HepG2 (cell line): ENCODE data around the gene ZNHIT1. TPM values are rescaled to one million over a fixed set of nuclear protein-coding genes. Genes with fewer than 3 reads are reported as not detected.

Experiments used
- CREM ChIP-seq, 2 experiments: sonication (generic) in 1 of 2; formaldehyde crosslinking in 1 of 2; IDR thresholded peaks; 2 replicates each; pipeline versions ENCODE4 v1.4.0 to v1.6.1; 2016 to 2020; ENCODE audit warnings: antibody characterized with exemption in 1 of 2, mild to moderate bottlenecking in 1 of 2, missing genetic modification reagents in 1 of 2
- HNF4G ChIP-seq, 2 experiments: sonication (generic) in 1 of 2; formaldehyde crosslinking in 1 of 2; IDR thresholded peaks; 2 replicates each; pipeline versions ENCODE4 v1.4.0 to v1.6.1; 2011 to 2020; ENCODE audit warnings: borderline replicate concordance in 2 of 2, low read depth in 2 of 2, mild to moderate bottlenecking in 2 of 2, low read length in 1 of 2, missing genetic modification reagents in 1 of 2, moderate library complexity in 1 of 2
- PAXIP1 ChIP-seq: sonication (generic); formaldehyde crosslinking; conservative IDR thresholded peaks from 2 replicates; pipeline ENCODE4 v1.4.0; 2020; ENCODE audit warnings: mild to moderate bottlenecking, missing genetic modification reagents, moderate library complexity
- SMAD3 ChIP-seq: sonication (generic); formaldehyde crosslinking; IDR thresholded peaks from 2 replicates; pipeline ENCODE4 v1.4.0; 2020; ENCODE audit warnings: missing genetic modification reagents
- SNAPC4 ChIP-seq: sonication (generic); formaldehyde crosslinking; IDR thresholded peaks from 2 replicates; pipeline ENCODE4 v1.4.0; 2020; ENCODE audit warnings: mild to moderate bottlenecking, missing genetic modification reagents
- ZGPAT ChIP-seq: IDR thresholded peaks from 2 replicates; pipeline ENCODE4 v1.6.1; 2016; ENCODE audit warnings: mild to moderate bottlenecking
- ZNF383 ChIP-seq: sonication (generic); formaldehyde crosslinking; IDR thresholded peaks from 2 replicates; pipeline ENCODE4 v1.4.0; 2020; ENCODE audit warnings: missing genetic modification reagents, mild to moderate bottlenecking, borderline replicate concordance
- ZNF550 ChIP-seq: sonication (generic); formaldehyde crosslinking; IDR thresholded peaks from 2 replicates; pipeline ENCODE4 v1.4.0; 2020; ENCODE audit warnings: mild to moderate bottlenecking, missing genetic modification reagents, borderline replicate concordance
- ZNF652 ChIP-seq: IDR thresholded peaks from 2 replicates; pipeline ENCODE4 v1.6.1; 2016; ENCODE audit warnings: low read depth, borderline replicate concordance
- ZNF660 ChIP-seq: sonication (generic); formaldehyde crosslinking; IDR thresholded peaks from 2 replicates; pipeline ENCODE4 v1.5.1; 2020; ENCODE audit warnings: mild to moderate bottlenecking, low read depth, missing genetic modification reagents, borderline replicate concordance
- polyA plus RNA-seq, 8 experiments: library from polyadenylated mRNA; depleted of rRNA in 3 of 8; stranded (reverse) in 7 of 8; unstranded in 1 of 8; fragments of >200 nt; fragmentation: Illumina TruSeq in 4 of 8; extraction: Trizol in 4 of 8; gene quantifications; 2 replicates each; pipeline versions ENCODE4 v1.2.1 to v1.2.3, GENCODE V29; 2011 to 2016; ENCODE audit warnings: low read depth in 4 of 8, missing spikeins in 1 of 8, mixed read lengths in 1 of 8; ENCODE audit not compliant: insufficient read depth in 1 of 8
- total RNA-seq, 5 experiments: library from RNA; depleted of rRNA; stranded (reverse); fragments of >200 nt; fragmentation: Illumina TruSeq; extraction: Trizol; gene quantifications; 2 replicates each; pipeline ENCODE4 v1.2.3, GENCODE V29; 2016; ENCODE audit warnings: low read depth in 1 of 5
- TF ChIP-seq, protein P1 (sequence below): IDR thresholded peaks from 2 replicates; pipeline ENCODE4 v1.6.1; 2016
- TF ChIP-seq, protein P2 (sequence below): sonication (generic); formaldehyde crosslinking; IDR thresholded peaks from 2 replicates; pipeline ENCODE4 v1.4.0; 2020; ENCODE audit warnings: missing genetic modification reagents, mild to moderate bottlenecking, borderline replicate concordance

The ZNHIT1 gene
- total and polyA plus RNA-seq, 2 of the 13 experiments (the other 11 are each of a cell fraction or from before 2014, with no cell fraction given) = 32.5 to 64.5 TPM

GRCh38 chr7:101220295-101220694, 2.3 kb downstream of the ZNHIT1 start (continued):
- TF ChIP-seq SNAPC4 (no peak), ZNF383 (CRISPR knock-in tag) (no peak), PAXIP1 (CRISPR knock-in tag) (peak; percentile 49; the same call in 1 of the 2 replicates), SMAD3 (CRISPR knock-in tag) (0 out of 2 replicates have a peak, but pooled peaks have one; percentile 16), CREM (IDR thresholded peaks at IDR 0.05) (peak; percentile 37; the same call in 1 of the 2 replicates), CREM (CRISPR knock-in tag; IDR thresholded peaks at IDR 0.05) (no peak), ZGPAT (0 out of 2 replicates have a peak, but pooled peaks have one; percentile 39), ZNF652 (CRISPR knock-in tag) (peak; percentile 95), ZNF660 (no peak), HNF4G (IDR thresholded peaks at IDR 0.05; ENCODE audit: borderline replicate concordance, low read depth, low read length) (peak; percentile 73; the same call in 1 of the 2 replicates), HNF4G (CRISPR knock-in tag; IDR thresholded peaks at IDR 0.05; ENCODE audit: borderline replicate concordance, low read depth) (peak; percentile 53; the same call in 1 of the 2 replicates), ZNF550 (CRISPR knock-in tag) (no peak)
- TF ChIP-seq, protein P1, sequence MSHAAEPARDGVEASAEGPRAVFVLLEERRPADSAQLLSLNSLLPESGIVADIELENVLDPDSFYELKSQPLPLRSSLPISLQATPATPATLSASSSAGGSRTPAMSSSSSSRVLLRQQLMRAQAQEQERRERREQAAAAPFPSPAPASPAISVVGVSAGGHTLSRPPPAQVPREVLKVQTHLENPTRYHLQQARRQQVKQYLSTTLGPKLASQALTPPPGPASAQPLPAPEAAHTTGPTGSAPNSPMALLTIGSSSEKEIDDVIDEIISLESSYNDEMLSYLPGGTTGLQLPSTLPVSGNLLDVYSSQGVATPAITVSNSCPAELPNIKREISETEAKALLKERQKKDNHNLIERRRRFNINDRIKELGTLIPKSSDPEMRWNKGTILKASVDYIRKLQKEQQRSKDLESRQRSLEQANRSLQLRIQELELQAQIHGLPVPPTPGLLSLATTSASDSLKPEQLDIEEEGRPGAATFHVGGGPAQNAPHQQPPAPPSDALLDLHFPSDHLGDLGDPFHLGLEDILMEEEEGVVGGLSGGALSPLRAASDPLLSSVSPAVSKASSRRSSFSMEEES (CRISPR knock-in tag) = peak; percentile 29; the same call in 1 of the 2 replicates
- TF ChIP-seq, protein P2, sequence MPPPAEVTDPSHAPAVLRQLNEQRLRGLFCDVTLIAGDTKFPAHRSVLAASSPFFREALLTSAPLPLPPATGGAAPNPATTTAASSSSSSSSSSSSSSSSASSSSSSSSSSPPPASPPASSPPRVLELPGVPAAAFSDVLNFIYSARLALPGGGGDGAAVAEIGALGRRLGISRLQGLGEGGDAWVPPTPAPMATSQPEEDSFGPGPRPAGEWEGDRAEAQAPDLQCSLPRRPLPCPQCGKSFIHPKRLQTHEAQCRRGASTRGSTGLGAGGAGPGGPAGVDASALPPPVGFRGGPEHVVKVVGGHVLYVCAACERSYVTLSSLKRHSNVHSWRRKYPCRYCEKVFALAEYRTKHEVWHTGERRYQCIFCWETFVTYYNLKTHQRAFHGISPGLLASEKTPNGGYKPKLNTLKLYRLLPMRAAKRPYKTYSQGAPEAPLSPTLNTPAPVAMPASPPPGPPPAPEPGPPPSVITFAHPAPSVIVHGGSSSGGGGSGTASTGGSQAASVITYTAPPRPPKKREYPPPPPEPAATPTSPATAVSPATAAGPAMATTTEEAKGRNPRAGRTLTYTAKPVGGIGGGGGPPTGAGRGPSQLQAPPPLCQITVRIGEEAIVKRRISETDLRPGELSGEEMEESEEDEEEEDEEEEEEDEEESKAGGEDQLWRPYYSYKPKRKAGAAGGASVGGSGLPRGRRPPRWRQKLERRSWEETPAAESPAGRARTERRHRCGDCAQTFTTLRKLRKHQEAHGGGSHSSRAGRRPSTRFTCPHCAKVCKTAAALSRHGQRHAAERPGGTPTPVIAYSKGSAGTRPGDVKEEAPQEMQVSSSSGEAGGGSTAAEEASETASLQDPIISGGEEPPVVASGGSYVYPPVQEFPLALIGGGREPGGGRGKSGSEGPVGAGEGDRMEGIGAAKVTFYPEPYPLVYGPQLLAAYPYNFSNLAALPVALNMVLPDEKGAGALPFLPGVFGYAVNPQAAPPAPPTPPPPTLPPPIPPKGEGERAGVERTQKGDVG (CRISPR knock-in tag) = 0 out of 2 replicates have a peak, but pooled peaks have one; percentile 60
